WTC11 (cell line): ENCODE data around the gene REPIN1. TPM values are rescaled to one million over a fixed set of nuclear protein-coding genes. Genes with fewer than 3 reads are reported as not detected.

Experiments
- ATAC-seq: fragments of 200-7000 bp; cut with Tn5 transposase; 2 replicates; pipeline ENCODE4 v1.10.0; 2021; ENCODE audit warnings: mild to moderate bottlenecking, moderate library complexity
- CTCF ChIA-PET: fragments of 300-600 bp; sonication (Branson Sonifier 250); formaldehyde crosslinking; loops from one replicate; lab custom pipeline; 2021; ENCODE audit warnings: antibody characterized with exemption; lab: Charles Lee
- POLR2A ChIA-PET: fragments of 350-600 bp; sonication (Branson Sonifier 250); formaldehyde crosslinking; loops from one replicate; lab custom pipeline; 2021; ENCODE audit warnings: antibody characterized with exemption; lab: Charles Lee
- DNase-seq: peaks from one replicate; pipeline ENCODE4 v3.0.0; 2021; ENCODE audit warnings: low spot score
- H3K27ac Mint-ChIP-seq: 2 replicates; pipeline ENCODE4 v1.8.0; 2021; ENCODE audit warnings: mixed read lengths
- H3K27me3 Mint-ChIP-seq: 2 replicates; pipeline ENCODE4 v1.8.0; 2021; ENCODE audit warnings: low read depth, mild to moderate bottlenecking, moderate library complexity, mixed read lengths
- H3K36me3 Mint-ChIP-seq: 2 replicates; pipeline ENCODE4 v1.8.0; 2021; ENCODE audit warnings: mixed read lengths
- H3K4me1 Mint-ChIP-seq: 2 replicates; pipeline ENCODE4 v1.8.0; 2022; ENCODE audit warnings: mixed read lengths
- H3K4me3 Mint-ChIP-seq: 2 replicates; pipeline ENCODE4 v1.8.0; 2021; ENCODE audit warnings: mild to moderate bottlenecking, moderate library complexity, mixed read lengths
- H3K9me3 Mint-ChIP-seq: 2 replicates; pipeline ENCODE4 v1.8.0; 2021; ENCODE audit warnings: mixed read lengths
- ATF1 ChIP-seq: sonication (generic); formaldehyde crosslinking; IDR thresholded peaks from 2 replicates; pipeline ENCODE4 v1.8.1; 2023; ENCODE audit warnings: mild to moderate bottlenecking, moderate library complexity, missing genetic modification reagents
- CREM ChIP-seq: sonication (generic); formaldehyde crosslinking; IDR thresholded peaks from 2 replicates; pipeline ENCODE4 v1.8.1; 2022; ENCODE audit warnings: mild to moderate bottlenecking, missing genetic modification reagents, moderate library complexity
- FOXP1 ChIP-seq: sonication (generic); formaldehyde crosslinking; IDR thresholded peaks from 2 replicates; pipeline ENCODE4 v1.8.0; 2022; ENCODE audit warnings: missing genetic modification reagents, mild to moderate bottlenecking, moderate library complexity, borderline replicate concordance
- JUN ChIP-seq: sonication (generic); formaldehyde crosslinking; IDR thresholded peaks from 2 replicates; pipeline ENCODE4 v1.8.0; 2023; ENCODE audit warnings: mild to moderate bottlenecking, missing genetic modification reagents
- NFATC4 ChIP-seq: fragments of 250-450 bp; sonication (Bioruptor Pico); IDR thresholded peaks from 2 replicates; pipeline ENCODE4 v1.9.0; 2021; ENCODE audit warnings: mild to moderate bottlenecking
- RELA ChIP-seq: sonication (generic); formaldehyde crosslinking; IDR thresholded peaks from 2 replicates; pipeline ENCODE4 v1.8.1; 2022; ENCODE audit warnings: missing genetic modification reagents, mild to moderate bottlenecking, borderline replicate concordance
- SP1 ChIP-seq: sonication (generic); formaldehyde crosslinking; conservative IDR thresholded peaks from 2 replicates; pipeline ENCODE4 v1.8.1; 2022; ENCODE audit warnings: missing genetic modification reagents
- TCF7 ChIP-seq: sonication (generic); formaldehyde crosslinking; IDR thresholded peaks from 2 replicates; pipeline ENCODE4 v1.8.0; 2022; ENCODE audit warnings: mild to moderate bottlenecking, low read depth, missing genetic modification reagents, moderate library complexity
- ZNF121 ChIP-seq: sonication (generic); formaldehyde crosslinking; IDR thresholded peaks from 2 replicates; pipeline ENCODE4 v1.8.0; 2023; ENCODE audit warnings: missing genetic modification reagents
- total RNA-seq: library from RNA; stranded (reverse); gene quantifications from 3 replicates; pipeline ENCODE4 v1.2.3, GENCODE V29; 2021
- TF ChIP-seq, protein P1 (sequence below): sonication (generic); formaldehyde crosslinking; IDR thresholded peaks from 2 replicates; pipeline ENCODE4 v1.8.1; 2023; ENCODE audit warnings: mild to moderate bottlenecking, missing genetic modification reagents, borderline replicate concordance
- TF ChIP-seq, protein P2 (sequence below): fragments of 250-450 bp; sonication (Bioruptor Pico); IDR thresholded peaks from 2 replicates; pipeline ENCODE4 v1.9.0; 2021; ENCODE audit warnings: mild to moderate bottlenecking, borderline replicate concordance
- TF ChIP-seq, protein P3 (sequence below): sonication (generic); formaldehyde crosslinking; IDR thresholded peaks from 2 replicates; pipeline ENCODE4 v1.8.0; 2022; ENCODE audit warnings: missing genetic modification reagents
- TF ChIP-seq, protein P4 (sequence below): fragments of 200-600 bp; IDR thresholded peaks from 2 replicates; pipeline ENCODE4 v1.8.0; 2022; ENCODE audit warnings: antibody characterized with exemption
- TF ChIP-seq, protein P5 (sequence below): sonication (generic); formaldehyde crosslinking; conservative IDR thresholded peaks from 2 replicates; pipeline ENCODE4 v1.8.1; 2022; ENCODE audit warnings: mild to moderate bottlenecking, missing genetic modification reagents
- TF ChIP-seq, protein P6 (sequence below): sonication (generic); formaldehyde crosslinking; IDR thresholded peaks from 2 replicates; pipeline ENCODE4 v1.8.0; 2022; ENCODE audit warnings: mild to moderate bottlenecking, missing genetic modification reagents
- TF ChIP-seq, protein P7 (sequence below): sonication (generic); formaldehyde crosslinking; IDR thresholded peaks from 2 replicates; pipeline ENCODE4 v1.8.1; 2023; ENCODE audit warnings: mild to moderate bottlenecking, moderate library complexity, missing genetic modification reagents
- TF ChIP-seq, protein P8 (sequence below): sonication (generic); formaldehyde crosslinking; IDR thresholded peaks from 2 replicates; pipeline ENCODE4 v1.8.1; 2023; ENCODE audit warnings: mild to moderate bottlenecking, missing genetic modification reagents

REPIN1 gene
- total RNA-seq, 1 experiment from 2014 or later, result 130 TPM

DNA sequence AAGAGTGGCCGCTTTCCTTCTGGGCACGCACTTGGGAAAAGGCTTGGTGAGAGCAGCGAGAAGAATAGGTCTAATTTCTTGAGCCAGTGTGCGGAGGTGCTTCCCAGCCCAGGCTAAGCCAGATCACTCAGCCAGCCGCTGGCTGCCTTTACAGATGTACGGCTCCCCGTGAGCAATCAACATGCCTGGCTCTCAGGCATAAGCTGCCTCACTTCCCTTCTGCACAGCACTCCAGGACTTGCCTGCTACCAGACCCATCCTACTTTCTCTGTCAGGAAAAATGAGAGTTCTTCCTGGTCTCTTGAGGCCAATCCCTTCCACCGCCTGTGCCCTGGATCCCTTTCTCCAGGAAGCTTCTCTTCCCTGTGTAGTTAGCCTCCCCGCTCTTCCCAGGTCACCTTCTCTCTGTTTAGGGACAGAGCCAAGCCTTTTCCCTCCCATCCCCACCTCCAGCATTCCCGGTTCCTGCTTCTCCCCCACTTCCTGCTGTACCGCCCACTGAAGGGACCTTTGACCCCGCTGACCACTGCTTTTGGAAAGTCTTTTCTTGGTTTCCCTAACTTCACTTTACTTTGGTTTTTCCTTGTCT lies 44.2 kb upstream of the REPIN1 start:
- Mint-ChIP-seq H3K9me3 (no peaks in the 10 kb centered on the region), H3K27me3 (peaks cover 18% of the 10 kb centered on the region), H3K36me3 (peaks cover 27% of the 10 kb centered on the region), H3K4me1 (peaks cover 63% of the 10 kb centered on the region), H3K27ac (peak overlapping the region; percentile 96), H3K4me3 (peak overlapping the region; percentile 91)
- CTCF ChIA-PET, result interaction anchor here (1.5 kb wide), 1 partner anchor 11 kb away, joined by 5 read pairs; no protein-coding TSS in a partner anchor
- DNase-seq, result no peak
- TF ChIP-seq SP1 (CRISPR knock-in tag) (0 out of 2 replicates have a peak, but pooled peaks have one; percentile 35), ZNF121 (CRISPR knock-in tag) (no peak), TCF7 (CRISPR knock-in tag) (no peak), FOXP1 (CRISPR knock-in tag) (no peak), JUN (no peak), ATF1 (CRISPR knock-in tag) (no peak), CREM (no peak), RELA (CRISPR knock-in tag) (no peak), NFATC4 (CRISPR knock-in tag) (no peak)
- TF ChIP-seq, protein P1, sequence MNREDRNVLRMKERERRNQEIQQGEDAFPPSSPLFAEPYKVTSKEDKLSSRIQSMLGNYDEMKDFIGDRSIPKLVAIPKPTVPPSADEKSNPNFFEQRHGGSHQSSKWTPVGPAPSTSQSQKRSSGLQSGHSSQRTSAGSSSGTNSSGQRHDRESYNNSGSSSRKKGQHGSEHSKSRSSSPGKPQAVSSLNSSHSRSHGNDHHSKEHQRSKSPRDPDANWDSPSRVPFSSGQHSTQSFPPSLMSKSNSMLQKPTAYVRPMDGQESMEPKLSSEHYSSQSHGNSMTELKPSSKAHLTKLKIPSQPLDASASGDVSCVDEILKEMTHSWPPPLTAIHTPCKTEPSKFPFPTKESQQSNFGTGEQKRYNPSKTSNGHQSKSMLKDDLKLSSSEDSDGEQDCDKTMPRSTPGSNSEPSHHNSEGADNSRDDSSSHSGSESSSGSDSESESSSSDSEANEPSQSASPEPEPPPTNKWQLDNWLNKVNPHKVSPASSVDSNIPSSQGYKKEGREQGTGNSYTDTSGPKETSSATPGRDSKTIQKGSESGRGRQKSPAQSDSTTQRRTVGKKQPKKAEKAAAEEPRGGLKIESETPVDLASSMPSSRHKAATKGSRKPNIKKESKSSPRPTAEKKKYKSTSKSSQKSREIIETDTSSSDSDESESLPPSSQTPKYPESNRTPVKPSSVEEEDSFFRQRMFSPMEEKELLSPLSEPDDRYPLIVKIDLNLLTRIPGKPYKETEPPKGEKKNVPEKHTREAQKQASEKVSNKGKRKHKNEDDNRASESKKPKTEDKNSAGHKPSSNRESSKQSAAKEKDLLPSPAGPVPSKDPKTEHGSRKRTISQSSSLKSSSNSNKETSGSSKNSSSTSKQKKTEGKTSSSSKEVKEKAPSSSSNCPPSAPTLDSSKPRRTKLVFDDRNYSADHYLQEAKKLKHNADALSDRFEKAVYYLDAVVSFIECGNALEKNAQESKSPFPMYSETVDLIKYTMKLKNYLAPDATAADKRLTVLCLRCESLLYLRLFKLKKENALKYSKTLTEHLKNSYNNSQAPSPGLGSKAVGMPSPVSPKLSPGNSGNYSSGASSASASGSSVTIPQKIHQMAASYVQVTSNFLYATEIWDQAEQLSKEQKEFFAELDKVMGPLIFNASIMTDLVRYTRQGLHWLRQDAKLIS, result no peak
- TF ChIP-seq, protein P2, sequence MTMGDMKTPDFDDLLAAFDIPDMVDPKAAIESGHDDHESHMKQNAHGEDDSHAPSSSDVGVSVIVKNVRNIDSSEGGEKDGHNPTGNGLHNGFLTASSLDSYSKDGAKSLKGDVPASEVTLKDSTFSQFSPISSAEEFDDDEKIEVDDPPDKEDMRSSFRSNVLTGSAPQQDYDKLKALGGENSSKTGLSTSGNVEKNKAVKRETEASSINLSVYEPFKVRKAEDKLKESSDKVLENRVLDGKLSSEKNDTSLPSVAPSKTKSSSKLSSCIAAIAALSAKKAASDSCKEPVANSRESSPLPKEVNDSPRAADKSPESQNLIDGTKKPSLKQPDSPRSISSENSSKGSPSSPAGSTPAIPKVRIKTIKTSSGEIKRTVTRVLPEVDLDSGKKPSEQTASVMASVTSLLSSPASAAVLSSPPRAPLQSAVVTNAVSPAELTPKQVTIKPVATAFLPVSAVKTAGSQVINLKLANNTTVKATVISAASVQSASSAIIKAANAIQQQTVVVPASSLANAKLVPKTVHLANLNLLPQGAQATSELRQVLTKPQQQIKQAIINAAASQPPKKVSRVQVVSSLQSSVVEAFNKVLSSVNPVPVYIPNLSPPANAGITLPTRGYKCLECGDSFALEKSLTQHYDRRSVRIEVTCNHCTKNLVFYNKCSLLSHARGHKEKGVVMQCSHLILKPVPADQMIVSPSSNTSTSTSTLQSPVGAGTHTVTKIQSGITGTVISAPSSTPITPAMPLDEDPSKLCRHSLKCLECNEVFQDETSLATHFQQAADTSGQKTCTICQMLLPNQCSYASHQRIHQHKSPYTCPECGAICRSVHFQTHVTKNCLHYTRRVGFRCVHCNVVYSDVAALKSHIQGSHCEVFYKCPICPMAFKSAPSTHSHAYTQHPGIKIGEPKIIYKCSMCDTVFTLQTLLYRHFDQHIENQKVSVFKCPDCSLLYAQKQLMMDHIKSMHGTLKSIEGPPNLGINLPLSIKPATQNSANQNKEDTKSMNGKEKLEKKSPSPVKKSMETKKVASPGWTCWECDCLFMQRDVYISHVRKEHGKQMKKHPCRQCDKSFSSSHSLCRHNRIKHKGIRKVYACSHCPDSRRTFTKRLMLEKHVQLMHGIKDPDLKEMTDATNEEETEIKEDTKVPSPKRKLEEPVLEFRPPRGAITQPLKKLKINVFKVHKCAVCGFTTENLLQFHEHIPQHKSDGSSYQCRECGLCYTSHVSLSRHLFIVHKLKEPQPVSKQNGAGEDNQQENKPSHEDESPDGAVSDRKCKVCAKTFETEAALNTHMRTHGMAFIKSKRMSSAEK (CRISPR knock-in tag), result no peak
- TF ChIP-seq, protein P3, sequence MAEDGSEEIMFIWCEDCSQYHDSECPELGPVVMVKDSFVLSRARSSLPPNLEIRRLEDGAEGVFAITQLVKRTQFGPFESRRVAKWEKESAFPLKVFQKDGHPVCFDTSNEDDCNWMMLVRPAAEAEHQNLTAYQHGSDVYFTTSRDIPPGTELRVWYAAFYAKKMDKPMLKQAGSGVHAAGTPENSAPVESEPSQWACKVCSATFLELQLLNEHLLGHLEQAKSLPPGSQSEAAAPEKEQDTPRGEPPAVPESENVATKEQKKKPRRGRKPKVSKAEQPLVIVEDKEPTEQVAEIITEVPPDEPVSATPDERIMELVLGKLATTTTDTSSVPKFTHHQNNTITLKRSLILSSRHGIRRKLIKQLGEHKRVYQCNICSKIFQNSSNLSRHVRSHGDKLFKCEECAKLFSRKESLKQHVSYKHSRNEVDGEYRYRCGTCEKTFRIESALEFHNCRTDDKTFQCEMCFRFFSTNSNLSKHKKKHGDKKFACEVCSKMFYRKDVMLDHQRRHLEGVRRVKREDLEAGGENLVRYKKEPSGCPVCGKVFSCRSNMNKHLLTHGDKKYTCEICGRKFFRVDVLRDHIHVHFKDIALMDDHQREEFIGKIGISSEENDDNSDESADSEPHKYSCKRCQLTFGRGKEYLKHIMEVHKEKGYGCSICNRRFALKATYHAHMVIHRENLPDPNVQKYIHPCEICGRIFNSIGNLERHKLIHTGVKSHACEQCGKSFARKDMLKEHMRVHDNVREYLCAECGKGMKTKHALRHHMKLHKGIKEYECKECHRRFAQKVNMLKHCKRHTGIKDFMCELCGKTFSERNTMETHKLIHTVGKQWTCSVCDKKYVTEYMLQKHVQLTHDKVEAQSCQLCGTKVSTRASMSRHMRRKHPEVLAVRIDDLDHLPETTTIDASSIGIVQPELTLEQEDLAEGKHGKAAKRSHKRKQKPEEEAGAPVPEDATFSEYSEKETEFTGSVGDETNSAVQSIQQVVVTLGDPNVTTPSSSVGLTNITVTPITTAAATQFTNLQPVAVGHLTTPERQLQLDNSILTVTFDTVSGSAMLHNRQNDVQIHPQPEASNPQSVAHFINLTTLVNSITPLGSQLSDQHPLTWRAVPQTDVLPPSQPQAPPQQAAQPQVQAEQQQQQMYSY, result peak; percentile 67
- TF ChIP-seq, protein P4, sequence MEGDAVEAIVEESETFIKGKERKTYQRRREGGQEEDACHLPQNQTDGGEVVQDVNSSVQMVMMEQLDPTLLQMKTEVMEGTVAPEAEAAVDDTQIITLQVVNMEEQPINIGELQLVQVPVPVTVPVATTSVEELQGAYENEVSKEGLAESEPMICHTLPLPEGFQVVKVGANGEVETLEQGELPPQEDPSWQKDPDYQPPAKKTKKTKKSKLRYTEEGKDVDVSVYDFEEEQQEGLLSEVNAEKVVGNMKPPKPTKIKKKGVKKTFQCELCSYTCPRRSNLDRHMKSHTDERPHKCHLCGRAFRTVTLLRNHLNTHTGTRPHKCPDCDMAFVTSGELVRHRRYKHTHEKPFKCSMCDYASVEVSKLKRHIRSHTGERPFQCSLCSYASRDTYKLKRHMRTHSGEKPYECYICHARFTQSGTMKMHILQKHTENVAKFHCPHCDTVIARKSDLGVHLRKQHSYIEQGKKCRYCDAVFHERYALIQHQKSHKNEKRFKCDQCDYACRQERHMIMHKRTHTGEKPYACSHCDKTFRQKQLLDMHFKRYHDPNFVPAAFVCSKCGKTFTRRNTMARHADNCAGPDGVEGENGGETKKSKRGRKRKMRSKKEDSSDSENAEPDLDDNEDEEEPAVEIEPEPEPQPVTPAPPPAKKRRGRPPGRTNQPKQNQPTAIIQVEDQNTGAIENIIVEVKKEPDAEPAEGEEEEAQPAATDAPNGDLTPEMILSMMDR, result no peak
- TF ChIP-seq, protein P5, sequence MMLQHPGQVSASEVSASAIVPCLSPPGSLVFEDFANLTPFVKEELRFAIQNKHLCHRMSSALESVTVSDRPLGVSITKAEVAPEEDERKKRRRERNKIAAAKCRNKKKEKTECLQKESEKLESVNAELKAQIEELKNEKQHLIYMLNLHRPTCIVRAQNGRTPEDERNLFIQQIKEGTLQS (CRISPR knock-in tag), result no peak
- TF ChIP-seq, protein P6, sequence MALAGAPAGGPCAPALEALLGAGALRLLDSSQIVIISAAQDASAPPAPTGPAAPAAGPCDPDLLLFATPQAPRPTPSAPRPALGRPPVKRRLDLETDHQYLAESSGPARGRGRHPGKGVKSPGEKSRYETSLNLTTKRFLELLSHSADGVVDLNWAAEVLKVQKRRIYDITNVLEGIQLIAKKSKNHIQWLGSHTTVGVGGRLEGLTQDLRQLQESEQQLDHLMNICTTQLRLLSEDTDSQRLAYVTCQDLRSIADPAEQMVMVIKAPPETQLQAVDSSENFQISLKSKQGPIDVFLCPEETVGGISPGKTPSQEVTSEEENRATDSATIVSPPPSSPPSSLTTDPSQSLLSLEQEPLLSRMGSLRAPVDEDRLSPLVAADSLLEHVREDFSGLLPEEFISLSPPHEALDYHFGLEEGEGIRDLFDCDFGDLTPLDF (CRISPR knock-in tag), result no peak
- TF ChIP-seq, protein P7, sequence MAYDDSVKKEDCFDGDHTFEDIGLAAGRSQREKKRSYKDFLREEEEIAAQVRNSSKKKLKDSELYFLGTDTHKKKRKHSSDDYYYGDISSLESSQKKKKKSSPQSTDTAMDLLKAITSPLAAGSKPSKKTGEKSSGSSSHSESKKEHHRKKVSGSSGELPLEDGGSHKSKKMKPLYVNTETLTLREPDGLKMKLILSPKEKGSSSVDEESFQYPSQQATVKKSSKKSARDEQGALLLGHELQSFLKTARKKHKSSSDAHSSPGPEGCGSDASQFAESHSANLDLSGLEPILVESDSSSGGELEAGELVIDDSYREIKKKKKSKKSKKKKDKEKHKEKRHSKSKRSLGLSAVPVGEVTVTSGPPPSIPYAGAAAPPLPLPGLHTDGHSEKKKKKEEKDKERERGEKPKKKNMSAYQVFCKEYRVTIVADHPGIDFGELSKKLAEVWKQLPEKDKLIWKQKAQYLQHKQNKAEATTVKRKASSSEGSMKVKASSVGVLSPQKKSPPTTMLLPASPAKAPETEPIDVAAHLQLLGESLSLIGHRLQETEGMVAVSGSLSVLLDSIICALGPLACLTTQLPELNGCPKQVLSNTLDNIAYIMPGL, result no peak
- TF ChIP-seq, protein P8, sequence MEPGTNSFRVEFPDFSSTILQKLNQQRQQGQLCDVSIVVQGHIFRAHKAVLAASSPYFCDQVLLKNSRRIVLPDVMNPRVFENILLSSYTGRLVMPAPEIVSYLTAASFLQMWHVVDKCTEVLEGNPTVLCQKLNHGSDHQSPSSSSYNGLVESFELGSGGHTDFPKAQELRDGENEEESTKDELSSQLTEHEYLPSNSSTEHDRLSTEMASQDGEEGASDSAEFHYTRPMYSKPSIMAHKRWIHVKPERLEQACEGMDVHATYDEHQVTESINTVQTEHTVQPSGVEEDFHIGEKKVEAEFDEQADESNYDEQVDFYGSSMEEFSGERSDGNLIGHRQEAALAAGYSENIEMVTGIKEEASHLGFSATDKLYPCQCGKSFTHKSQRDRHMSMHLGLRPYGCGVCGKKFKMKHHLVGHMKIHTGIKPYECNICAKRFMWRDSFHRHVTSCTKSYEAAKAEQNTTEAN, result no peak
- POLR2A ChIA-PET, result no interaction called here
- ATAC-seq, result peak; percentile 34
